ENCODE measurements around the gene SYNPR. TPM values are rescaled to one million over a fixed set of nuclear protein-coding genes. Genes with fewer than 3 reads are reported as not detected.

Gene SYNPR
- total RNA-seq, 1 experiment from 2014 or later: 0.17 TPM

GRCh38 chr3:63331520-63331919, 53.4 kb downstream of the SYNPR start:
- Histone ChIP-seq H3K27ac (ENCODE audit: insufficient read length, low read depth, low read length) (no peak overlapping the region), H3K4ac (ENCODE audit: low read depth, low read length) (no peak overlapping the region), H4K91ac (ENCODE audit: insufficient read length, low read depth, low read length) (no peak overlapping the region), H4K5ac (ENCODE audit: insufficient read length, low read depth, low read length) (no peak overlapping the region), H3T11ph (ENCODE audit: low read length) (no peak overlapping the region), H2BK5ac (ENCODE audit: insufficient read length, low read length) (no peak overlapping the region), H3K56ac (ENCODE audit: insufficient read length, low read depth, low read length) (no peak overlapping the region), H3K79me1 (ENCODE audit: insufficient read depth, low read depth, low read length, poor library complexity, severe bottlenecking) (no peaks in the 10 kb centered on the region), H3K23ac (ENCODE audit: insufficient read length, low read depth, low read length) (no peak overlapping the region), H3K18ac (ENCODE audit: insufficient read length, low read depth, low read length) (no peak overlapping the region), H4K20me1 (ENCODE audit: control insufficient read depth, insufficient read depth, insufficient read length) (no peaks in the 10 kb centered on the region), H3K14ac (ENCODE audit: insufficient read depth, low read length) (no peak overlapping the region), H2BK120ac (ENCODE audit: low read depth, low read length, poor library complexity, severe bottlenecking) (no peak overlapping the region), H4K8ac (replicated peaks; ENCODE audit: insufficient read length, low read depth, low read length) (no peak overlapping the region), H3K9me3 (ENCODE audit: control insufficient read depth, low read depth, low read length) (no peaks in the 10 kb centered on the region), H2AFZ (ENCODE audit: low read length) (no peak overlapping the region), H3K23me2 (ENCODE audit: insufficient read length, low read depth, low read length, poor library complexity, severe bottlenecking) (no peaks in the 10 kb centered on the region), H2AK5ac (ENCODE audit: insufficient read length, low read length) (no peak overlapping the region), H3K4me1 (ENCODE audit: insufficient read depth, low read length) (no peaks in the 10 kb centered on the region; the same call in 1 of the 2 replicates), H2BK20ac (ENCODE audit: low read depth, low read length, poor library complexity, severe bottlenecking) (no peak overlapping the region), H3K79me2 (ENCODE audit: insufficient read depth, low read length) (no peaks in the 10 kb centered on the region), H3K9ac (ENCODE audit: extremely low read depth, insufficient read length, low read length) (no peak overlapping the region), H3K4me2 (ENCODE audit: insufficient read depth, insufficient read length, low read length) (no peak overlapping the region), H3K27me3 (ENCODE audit: insufficient read depth, low read length) (no peaks in the 10 kb centered on the region), H2BK15ac (ENCODE audit: low read depth, low read length) (no peak overlapping the region), H2BK12ac (ENCODE audit: insufficient read length, low read depth, low read length) (no peak overlapping the region)
- DNase-seq: no peak
- TF ChIP-seq CTCF (conservative IDR thresholded peaks at IDR 0.05): no peak
- Mint-ChIP-seq H3K4me1 (peaks cover 6 to 7% of the 10 kb centered on the region in 2 experiments), H3K9me3 (no peaks in the 10 kb centered on the region), H3K36me3 (ENCODE audit: insufficient read depth in 1 of 3, low read depth in 3 of 3) (no peaks in the 10 kb centered on the region), H3K27me3 (ENCODE audit: low read depth) (no peaks in the 10 kb centered on the region; the same call in 1 of the 2 replicates), H3K27ac (no peak overlapping the region), H3K4me3 (no peak overlapping the region)
- WGBS (ENCODE audit: extremely low coverage, insufficient read length, low lambda C conversion rate): no CpG with 5 or more reads among the region's 3 CpGs

All from H9 (cell line).